GM23338 (cell line): Measurements from ENCODE around the gene CHRNA4. TPM values are rescaled to one million over a fixed set of nuclear protein-coding genes. Genes with fewer than 3 reads are reported as not detected.
A peak's percentile ranks its signal among the peaks of the same experiment; 100 is the strongest.

Source experiments
- ATAC-seq: fragments of 200-7000 bp; cut with Tn5 transposase; 3 replicates; pipeline ENCODE4 v1.9.1; 2020
- DNase-seq: peaks from one replicate; pipeline ENCODE4 v3.0.0-alpha.2; 2015; ENCODE audit warnings: low spot score
- H2AFZ ChIP-seq: fragments of 200-600 bp; sonication (generic); 2 replicates; pipeline ENCODE4 v1.8.0; 2016; ENCODE audit warnings: antibody characterized with exemption, mild to moderate bottlenecking, moderate library complexity
- H3F3A ChIP-seq: fragments of 200-600 bp; sonication (generic); replicated peaks from 2 replicates; pipeline ENCODE4 v1.8.0; 2017; ENCODE audit warnings: antibody characterized with exemption, mixed run types, low read depth
- H3K27ac ChIP-seq: fragments of 200-600 bp; sonication (generic); 2 replicates; pipeline ENCODE4 v1.6.1; 2016; ENCODE audit warnings: low read depth
- H3K27me3 ChIP-seq: fragments of 200-600 bp; sonication (generic); 2 replicates; pipeline ENCODE4 v1.8.0; 2016; ENCODE audit warnings: mild to moderate bottlenecking, mixed run types, moderate library complexity; ENCODE audit not compliant: insufficient read depth
- H3K36me3 ChIP-seq: fragments of 200-600 bp; sonication (generic); 2 replicates; pipeline ENCODE4 v1.8.0; 2016; ENCODE audit warnings: mild to moderate bottlenecking; ENCODE audit not compliant: insufficient read depth
- H3K4me1 ChIP-seq: fragments of 200-600 bp; sonication (generic); 2 replicates; pipeline ENCODE4 v1.8.0; 2016; ENCODE audit warnings: mild to moderate bottlenecking, moderate library complexity; ENCODE audit not compliant: insufficient read depth
- H3K4me2 ChIP-seq: fragments of 200-600 bp; sonication (generic); 2 replicates; pipeline ENCODE4 v1.7.1; 2017; ENCODE audit warnings: mixed run types
- H3K4me3 ChIP-seq: fragments of 200-600 bp; sonication (generic); 2 replicates; pipeline ENCODE4 v1.6.1; 2016; ENCODE audit warnings: mixed run types
- H3K79me2 ChIP-seq: fragments of 200-600 bp; sonication (generic); replicated peaks from 2 replicates; pipeline ENCODE4 v1.8.0; 2017; ENCODE audit warnings: mild to moderate bottlenecking; ENCODE audit not compliant: insufficient read depth
- H3K9me2 ChIP-seq: fragments of 200-600 bp; sonication (generic); 2 replicates; pipeline ENCODE4 v1.8.0; 2017; ENCODE audit not compliant: insufficient read depth
- H4K20me1 ChIP-seq: fragments of 200-600 bp; sonication (generic); replicated peaks from 2 replicates; pipeline ENCODE4 v1.8.0; 2017; ENCODE audit warnings: mild to moderate bottlenecking; ENCODE audit not compliant: insufficient read depth
- H3K27ac Mint-ChIP-seq: 2 replicates; pipeline ENCODE4 v1.8.0; 2020; ENCODE audit warnings: inconsistent platforms, mild to moderate bottlenecking, moderate library complexity, mixed read lengths
- H3K27me3 Mint-ChIP-seq: 3 replicates; pipeline ENCODE4 v1.8.0; 2022; ENCODE audit warnings: low read depth, mild to moderate bottlenecking, moderate library complexity, mixed read lengths, inconsistent platforms; ENCODE audit not compliant: insufficient read depth, poor library complexity
- H3K36me3 Mint-ChIP-seq: 3 replicates; pipeline ENCODE4 v1.8.0; 2021; ENCODE audit warnings: low read depth, mild to moderate bottlenecking, inconsistent platforms, moderate library complexity, mixed read lengths
- H3K4me1 Mint-ChIP-seq: 3 replicates; pipeline ENCODE4 v1.8.0; 2020; ENCODE audit warnings: mild to moderate bottlenecking, inconsistent platforms, mixed read lengths
- H3K4me3 Mint-ChIP-seq: 3 replicates; pipeline ENCODE4 v1.8.0; 2021; ENCODE audit warnings: moderate library complexity, mild to moderate bottlenecking, inconsistent platforms, mixed read lengths
- H3K9me3 Mint-ChIP-seq: 3 replicates; pipeline ENCODE4 v1.8.0; 2020; ENCODE audit warnings: moderate library complexity, mild to moderate bottlenecking, inconsistent platforms, mixed read lengths
- CREB1 ChIP-seq: fragments of 250-450 bp; sonication (Bioruptor Pico); IDR thresholded peaks from 2 replicates; pipeline ENCODE4 v1.5.0; 2020; ENCODE audit warnings: low read depth, mild to moderate bottlenecking, moderate library complexity
- EZH2 ChIP-seq: fragments of 200-600 bp; sonication (generic); IDR thresholded peaks from one replicate; pipeline ENCODE4 v1.8.0; 2017; ENCODE audit warnings: antibody characterized with exemption, mild to moderate bottlenecking, low read depth; ENCODE audit not compliant: unreplicated experiment
- NANOG ChIP-seq: IDR thresholded peaks from 2 replicates; pipeline ENCODE4 v1.6.1; 2016; ENCODE audit warnings: antibody characterized with exemption, borderline replicate concordance
- POLR2AphosphoS5 ChIP-seq: IDR thresholded peaks from 2 replicates; pipeline ENCODE4 v1.6.1; 2016; ENCODE audit warnings: antibody characterized with exemption, low read depth
- STAT1 ChIP-seq: IDR thresholded peaks from one replicate; pipeline ENCODE4 v1.6.1; 2016; ENCODE audit warnings: antibody characterized with exemption; ENCODE audit not compliant: unreplicated experiment
- ZNF114 ChIP-seq: fragments of 250-450 bp; sonication (Bioruptor Pico); IDR thresholded peaks from 2 replicates; pipeline ENCODE4 v1.5.0; 2020; ENCODE audit warnings: mild to moderate bottlenecking, moderate library complexity
- polyA plus RNA-seq: library from polyadenylated mRNA; unstranded; fragments of >200 nt; fragmentation: Nextera tagmentation; extraction: Ambion mirVana; gene quantifications from 2 replicates; pipeline ENCODE4 v1.2.1, GENCODE V29; 2016
- total RNA-seq: library from RNA; depleted of rRNA; stranded (reverse); fragments of >200 nt; shearing (Covaris generic); gene quantifications from 2 replicates; pipeline ENCODE4 v1.2.3, GENCODE V29; 2014
- TF ChIP-seq, protein P1 (sequence below), 2 experiments: fragments of 200-600 bp in 1 of 2; sonication (generic) in 1 of 2; conservative IDR thresholded peaks; 2 replicates each; pipeline versions ENCODE4 v1.5.1 to v1.6.1; 2016 to 2017; ENCODE audit warnings: antibody characterized with exemption in 2 of 2, low read depth in 2 of 2, mild to moderate bottlenecking in 2 of 2, moderate library complexity in 1 of 2
- TF ChIP-seq, protein P2 (sequence below): IDR thresholded peaks from one replicate; pipeline ENCODE4 v1.6.1; 2018; ENCODE audit warnings: antibody characterized with exemption; ENCODE audit not compliant: unreplicated experiment
- TF ChIP-seq, protein P3 (sequence below): fragments of 250-450 bp; sonication (Bioruptor Pico); IDR thresholded peaks from 2 replicates; pipeline ENCODE4 v1.5.0; 2020; ENCODE audit warnings: mild to moderate bottlenecking, moderate library complexity

Gene CHRNA4
- total and polyA plus RNA-seq, 2 experiments from 2014 or later = 2.7 to 3.9 TPM

DNA sequence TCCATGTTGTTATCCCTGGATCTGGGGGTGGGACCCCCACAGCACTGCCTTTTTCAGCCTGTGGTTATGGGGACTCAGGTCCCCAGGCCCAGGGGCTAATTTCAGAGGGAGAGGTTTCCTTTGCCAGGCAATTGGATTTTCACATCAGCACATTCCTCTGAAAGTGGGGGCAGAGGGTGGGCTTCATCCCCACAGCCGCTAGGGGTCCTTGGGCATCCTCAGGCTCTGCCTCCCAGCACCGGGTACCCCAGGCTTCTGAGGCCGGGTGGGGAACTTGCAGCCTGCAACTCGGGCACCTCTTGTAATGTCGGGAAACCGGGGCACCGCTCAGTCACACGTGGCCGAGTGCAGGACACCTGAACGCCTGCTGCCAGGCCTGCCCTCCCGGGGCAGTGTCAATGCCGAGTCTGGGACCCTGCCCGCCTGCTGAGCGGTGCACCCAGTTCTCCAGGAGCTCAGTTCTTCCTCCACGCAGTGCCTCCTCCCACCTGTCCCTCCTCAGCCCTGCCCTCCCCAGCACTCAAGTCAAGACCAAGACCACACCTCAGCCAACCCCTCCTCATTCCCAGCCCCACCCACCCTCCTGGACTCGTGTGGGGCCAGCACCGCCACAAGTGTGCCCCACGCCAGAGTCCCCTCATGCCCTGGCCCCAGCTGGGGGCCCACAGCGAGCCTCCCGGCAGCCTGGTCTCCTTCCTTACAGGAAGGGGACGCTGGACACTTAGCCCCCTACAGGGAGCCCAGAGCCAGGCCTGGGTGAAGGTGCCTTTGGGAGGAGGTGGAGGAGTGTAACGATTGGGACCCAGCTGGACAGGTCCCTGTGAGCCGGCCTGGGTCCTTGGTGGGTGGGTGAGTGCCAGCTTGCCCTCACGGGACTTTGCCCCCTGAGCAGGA is 8.8 kb upstream of the CHRNA4 start:
- Mint-ChIP-seq H3K36me3 (no peaks in the 10 kb centered on the region), H3K4me3 (no peak overlapping the region), H3K27me3 (peaks cover 8% of the 10 kb centered on the region), H3K27ac (no peak overlapping the region), H3K4me1 (peaks cover 13% of the 10 kb centered on the region), H3K9me3 (no peaks in the 10 kb centered on the region)
- DNase-seq (peak; percentile 62), ATAC-seq (peak; percentile 30)
- H3K9me2 ChIP-seq = no peaks in the 10 kb centered on the region
- no peak overlapping the region for H3K4me2 ChIP-seq
- H4K20me1 ChIP-seq = no peaks in the 10 kb centered on the region
- H3K4me1 ChIP-seq = no peaks in the 10 kb centered on the region
- H3K27ac ChIP-seq = no peak overlapping the region
- no peak overlapping the region for H3K4me3 ChIP-seq
- H2AFZ ChIP-seq = no peak overlapping the region
- H3K27me3 ChIP-seq = no peaks in the 10 kb centered on the region
- no peaks in the 10 kb centered on the region for H3K36me3 ChIP-seq
- TF ChIP-seq CREB1 = no peak
- no peak for TF ChIP-seq EZH2
- TF ChIP-seq, protein P1, sequence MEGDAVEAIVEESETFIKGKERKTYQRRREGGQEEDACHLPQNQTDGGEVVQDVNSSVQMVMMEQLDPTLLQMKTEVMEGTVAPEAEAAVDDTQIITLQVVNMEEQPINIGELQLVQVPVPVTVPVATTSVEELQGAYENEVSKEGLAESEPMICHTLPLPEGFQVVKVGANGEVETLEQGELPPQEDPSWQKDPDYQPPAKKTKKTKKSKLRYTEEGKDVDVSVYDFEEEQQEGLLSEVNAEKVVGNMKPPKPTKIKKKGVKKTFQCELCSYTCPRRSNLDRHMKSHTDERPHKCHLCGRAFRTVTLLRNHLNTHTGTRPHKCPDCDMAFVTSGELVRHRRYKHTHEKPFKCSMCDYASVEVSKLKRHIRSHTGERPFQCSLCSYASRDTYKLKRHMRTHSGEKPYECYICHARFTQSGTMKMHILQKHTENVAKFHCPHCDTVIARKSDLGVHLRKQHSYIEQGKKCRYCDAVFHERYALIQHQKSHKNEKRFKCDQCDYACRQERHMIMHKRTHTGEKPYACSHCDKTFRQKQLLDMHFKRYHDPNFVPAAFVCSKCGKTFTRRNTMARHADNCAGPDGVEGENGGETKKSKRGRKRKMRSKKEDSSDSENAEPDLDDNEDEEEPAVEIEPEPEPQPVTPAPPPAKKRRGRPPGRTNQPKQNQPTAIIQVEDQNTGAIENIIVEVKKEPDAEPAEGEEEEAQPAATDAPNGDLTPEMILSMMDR (conservative IDR thresholded peaks at IDR 0.05; ENCODE audit: low read depth in 2 of 2) = peak; percentile 44; a peak in 3 of 4 replicates
- TF ChIP-seq ZNF114 (CRISPR knock-in tag) = no peak
- no peak for TF ChIP-seq STAT1
- TF ChIP-seq, protein P2, sequence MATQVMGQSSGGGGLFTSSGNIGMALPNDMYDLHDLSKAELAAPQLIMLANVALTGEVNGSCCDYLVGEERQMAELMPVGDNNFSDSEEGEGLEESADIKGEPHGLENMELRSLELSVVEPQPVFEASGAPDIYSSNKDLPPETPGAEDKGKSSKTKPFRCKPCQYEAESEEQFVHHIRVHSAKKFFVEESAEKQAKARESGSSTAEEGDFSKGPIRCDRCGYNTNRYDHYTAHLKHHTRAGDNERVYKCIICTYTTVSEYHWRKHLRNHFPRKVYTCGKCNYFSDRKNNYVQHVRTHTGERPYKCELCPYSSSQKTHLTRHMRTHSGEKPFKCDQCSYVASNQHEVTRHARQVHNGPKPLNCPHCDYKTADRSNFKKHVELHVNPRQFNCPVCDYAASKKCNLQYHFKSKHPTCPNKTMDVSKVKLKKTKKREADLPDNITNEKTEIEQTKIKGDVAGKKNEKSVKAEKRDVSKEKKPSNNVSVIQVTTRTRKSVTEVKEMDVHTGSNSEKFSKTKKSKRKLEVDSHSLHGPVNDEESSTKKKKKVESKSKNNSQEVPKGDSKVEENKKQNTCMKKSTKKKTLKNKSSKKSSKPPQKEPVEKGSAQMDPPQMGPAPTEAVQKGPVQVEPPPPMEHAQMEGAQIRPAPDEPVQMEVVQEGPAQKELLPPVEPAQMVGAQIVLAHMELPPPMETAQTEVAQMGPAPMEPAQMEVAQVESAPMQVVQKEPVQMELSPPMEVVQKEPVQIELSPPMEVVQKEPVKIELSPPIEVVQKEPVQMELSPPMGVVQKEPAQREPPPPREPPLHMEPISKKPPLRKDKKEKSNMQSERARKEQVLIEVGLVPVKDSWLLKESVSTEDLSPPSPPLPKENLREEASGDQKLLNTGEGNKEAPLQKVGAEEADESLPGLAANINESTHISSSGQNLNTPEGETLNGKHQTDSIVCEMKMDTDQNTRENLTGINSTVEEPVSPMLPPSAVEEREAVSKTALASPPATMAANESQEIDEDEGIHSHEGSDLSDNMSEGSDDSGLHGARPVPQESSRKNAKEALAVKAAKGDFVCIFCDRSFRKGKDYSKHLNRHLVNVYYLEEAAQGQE = no peak
- H3K79me2 ChIP-seq = no peaks in the 10 kb centered on the region
- H3F3A ChIP-seq = no peaks in the 10 kb centered on the region

DNA sequence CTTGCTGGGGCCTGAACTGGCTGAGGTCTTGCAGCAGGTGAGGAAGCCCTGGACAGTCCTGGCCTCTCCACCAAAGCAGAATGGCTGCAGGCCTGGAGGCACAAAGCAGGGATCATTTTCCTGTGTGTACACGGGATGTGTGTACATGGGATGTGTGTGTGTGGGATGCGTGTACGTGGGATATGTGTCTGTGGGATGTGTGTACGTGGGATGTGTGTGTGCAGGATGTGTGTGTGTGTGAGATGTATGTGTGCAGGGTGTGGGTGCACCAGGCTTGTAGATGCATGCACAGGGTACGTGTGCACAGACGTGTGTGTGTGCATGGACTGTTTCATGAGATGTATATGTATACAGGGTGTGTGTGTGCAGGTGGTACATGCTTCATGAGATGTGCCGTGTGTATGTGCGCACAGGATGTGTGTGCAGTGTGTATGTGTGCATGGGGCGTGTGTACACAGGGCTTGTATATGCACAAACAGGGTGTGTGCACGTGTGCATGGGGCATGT is 7.9 kb upstream of the CHRNA4 start:
- ATAC-seq = no peak
- no peaks in the 10 kb centered on the region for H3K4me1 ChIP-seq
- no peak overlapping the region for H3K27ac Mint-ChIP-seq
- TF ChIP-seq POLR2AphosphoS5 = no peak
- no peak for TF ChIP-seq NANOG
- TF ChIP-seq EZH2 = no peak
- TF ChIP-seq, protein P3, sequence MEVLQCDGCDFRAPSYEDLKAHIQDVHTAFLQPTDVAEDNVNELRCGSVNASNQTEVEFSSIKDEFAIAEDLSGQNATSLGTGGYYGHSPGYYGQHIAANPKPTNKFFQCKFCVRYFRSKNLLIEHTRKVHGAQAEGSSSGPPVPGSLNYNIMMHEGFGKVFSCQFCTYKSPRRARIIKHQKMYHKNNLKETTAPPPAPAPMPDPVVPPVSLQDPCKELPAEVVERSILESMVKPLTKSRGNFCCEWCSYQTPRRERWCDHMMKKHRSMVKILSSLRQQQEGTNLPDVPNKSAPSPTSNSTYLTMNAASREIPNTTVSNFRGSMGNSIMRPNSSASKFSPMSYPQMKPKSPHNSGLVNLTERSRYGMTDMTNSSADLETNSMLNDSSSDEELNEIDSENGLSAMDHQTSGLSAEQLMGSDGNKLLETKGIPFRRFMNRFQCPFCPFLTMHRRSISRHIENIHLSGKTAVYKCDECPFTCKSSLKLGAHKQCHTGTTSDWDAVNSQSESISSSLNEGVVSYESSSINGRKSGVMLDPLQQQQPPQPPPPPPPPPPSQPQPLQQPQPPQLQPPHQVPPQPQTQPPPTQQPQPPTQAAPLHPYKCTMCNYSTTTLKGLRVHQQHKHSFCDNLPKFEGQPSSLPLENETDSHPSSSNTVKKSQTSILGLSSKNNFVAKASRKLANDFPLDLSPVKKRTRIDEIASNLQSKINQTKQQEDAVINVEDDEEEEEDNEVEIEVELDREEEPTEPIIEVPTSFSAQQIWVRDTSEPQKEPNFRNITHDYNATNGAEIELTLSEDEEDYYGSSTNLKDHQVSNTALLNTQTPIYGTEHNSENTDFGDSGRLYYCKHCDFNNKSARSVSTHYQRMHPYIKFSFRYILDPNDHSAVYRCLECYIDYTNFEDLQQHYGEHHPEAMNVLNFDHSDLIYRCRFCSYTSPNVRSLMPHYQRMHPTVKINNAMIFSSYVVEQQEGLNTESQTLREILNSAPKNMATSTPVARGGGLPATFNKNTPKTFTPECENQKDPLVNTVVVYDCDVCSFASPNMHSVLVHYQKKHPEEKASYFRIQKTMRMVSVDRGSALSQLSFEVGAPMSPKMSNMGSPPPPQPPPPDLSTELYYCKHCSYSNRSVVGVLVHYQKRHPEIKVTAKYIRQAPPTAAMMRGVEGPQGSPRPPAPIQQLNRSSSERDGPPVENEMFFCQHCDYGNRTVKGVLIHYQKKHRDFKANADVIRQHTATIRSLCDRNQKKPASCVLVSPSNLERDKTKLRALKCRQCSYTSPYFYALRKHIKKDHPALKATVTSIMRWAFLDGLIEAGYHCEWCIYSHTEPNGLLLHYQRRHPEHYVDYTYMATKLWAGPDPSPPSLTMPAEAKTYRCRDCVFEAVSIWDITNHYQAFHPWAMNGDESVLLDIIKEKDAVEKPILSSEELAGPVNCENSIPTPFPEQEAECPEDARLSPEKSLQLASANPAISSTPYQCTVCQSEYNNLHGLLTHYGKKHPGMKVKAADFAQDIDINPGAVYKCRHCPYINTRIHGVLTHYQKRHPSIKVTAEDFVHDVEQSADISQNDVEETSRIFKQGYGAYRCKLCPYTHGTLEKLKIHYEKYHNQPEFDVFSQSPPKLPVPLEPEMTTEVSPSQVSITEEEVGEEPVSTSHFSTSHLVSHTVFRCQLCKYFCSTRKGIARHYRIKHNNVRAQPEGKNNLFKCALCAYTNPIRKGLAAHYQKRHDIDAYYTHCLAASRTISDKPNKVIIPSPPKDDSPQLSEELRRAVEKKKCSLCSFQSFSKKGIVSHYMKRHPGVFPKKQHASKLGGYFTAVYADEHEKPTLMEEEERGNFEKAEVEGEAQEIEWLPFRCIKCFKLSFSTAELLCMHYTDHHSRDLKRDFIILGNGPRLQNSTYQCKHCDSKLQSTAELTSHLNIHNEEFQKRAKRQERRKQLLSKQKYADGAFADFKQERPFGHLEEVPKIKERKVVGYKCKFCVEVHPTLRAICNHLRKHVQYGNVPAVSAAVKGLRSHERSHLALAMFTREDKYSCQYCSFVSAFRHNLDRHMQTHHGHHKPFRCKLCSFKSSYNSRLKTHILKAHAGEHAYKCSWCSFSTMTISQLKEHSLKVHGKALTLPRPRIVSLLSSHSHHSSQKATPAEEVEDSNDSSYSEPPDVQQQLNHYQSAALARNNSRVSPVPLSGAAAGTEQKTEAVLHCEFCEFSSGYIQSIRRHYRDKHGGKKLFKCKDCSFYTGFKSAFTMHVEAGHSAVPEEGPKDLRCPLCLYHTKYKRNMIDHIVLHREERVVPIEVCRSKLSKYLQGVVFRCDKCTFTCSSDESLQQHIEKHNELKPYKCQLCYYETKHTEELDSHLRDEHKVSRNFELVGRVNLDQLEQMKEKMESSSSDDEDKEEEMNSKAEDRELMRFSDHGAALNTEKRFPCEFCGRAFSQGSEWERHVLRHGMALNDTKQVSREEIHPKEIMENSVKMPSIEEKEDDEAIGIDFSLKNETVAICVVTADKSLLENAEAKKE (CRISPR knock-in tag) = no peak

More for the DNA sequence above, 7.9 kb upstream of the CHRNA4 start:
- Histone ChIP-seq H3K27me3 (no peaks in the 10 kb centered on the region), H3F3A (no peaks in the 10 kb centered on the region), H3K36me3 (no peaks in the 10 kb centered on the region), H2AFZ (no peak overlapping the region), H3K9me2 (no peaks in the 10 kb centered on the region), H3K4me3 (no peak overlapping the region), H4K20me1 (no peaks in the 10 kb centered on the region), H3K27ac (no peak overlapping the region), H3K79me2 (no peaks in the 10 kb centered on the region), H3K4me2 (no peak overlapping the region)
- Mint-ChIP-seq H3K4me3 (no peak overlapping the region), H3K27me3 (peaks cover 8% of the 10 kb centered on the region), H3K9me3 (no peaks in the 10 kb centered on the region), H3K36me3 (no peaks in the 10 kb centered on the region), H3K4me1 (peaks cover 13% of the 10 kb centered on the region)
- no peak for DNase-seq
